Fibroblast of lung (primary cell): Measurements from ENCODE around the gene TBL1Y.

Experiments
- CTCF ChIP-seq, 2 donors: IDR thresholded peaks in 1 of 2; conservative IDR thresholded peaks in 1 of 2; 1 replicate in 1 of 2; 2 replicates in 1 of 2; pipeline ENCODE4 v1.5.1; 2011 to 2012; ENCODE audit warnings: low read length in 2 of 2, control low read depth in 1 of 2, inconsistent platforms in 1 of 2, low read depth in 1 of 2, mild to moderate bottlenecking in 1 of 2
- EZH2 ChIP-seq: IDR thresholded peaks from 2 replicates; pipeline ENCODE4 v1.5.1; 2012; ENCODE audit warnings: low read length, control low read depth, mild to moderate bottlenecking; ENCODE audit errors: missing control alignments

GRCh38 chrY:6909856-6910255 is 641 bp upstream of the TBL1Y start:
- TF ChIP-seq CTCF (conservative IDR thresholded peaks at IDR 0.05 in 1 of 2, IDR thresholded peaks at IDR 0.05 in 1 of 2; ENCODE audit: low read depth in 1 of 2, low read length in 2 of 2) (no peak), EZH2 (no peak)
